Hepatic stellate cell (primary cell): Measurements from ENCODE around the gene SLC5A11.
"Not testable (repeated sequence)": the region's sequence is repeated elsewhere in the genome, so short reads cannot be mapped to it uniquely, and the experiment has no call there.

Experiments used
- DNase-seq: peaks from one replicate; pipeline ENCODE4 v3.0.0; 2011; ENCODE audit warnings: low spot score

The SLC5A11 gene, protein sequence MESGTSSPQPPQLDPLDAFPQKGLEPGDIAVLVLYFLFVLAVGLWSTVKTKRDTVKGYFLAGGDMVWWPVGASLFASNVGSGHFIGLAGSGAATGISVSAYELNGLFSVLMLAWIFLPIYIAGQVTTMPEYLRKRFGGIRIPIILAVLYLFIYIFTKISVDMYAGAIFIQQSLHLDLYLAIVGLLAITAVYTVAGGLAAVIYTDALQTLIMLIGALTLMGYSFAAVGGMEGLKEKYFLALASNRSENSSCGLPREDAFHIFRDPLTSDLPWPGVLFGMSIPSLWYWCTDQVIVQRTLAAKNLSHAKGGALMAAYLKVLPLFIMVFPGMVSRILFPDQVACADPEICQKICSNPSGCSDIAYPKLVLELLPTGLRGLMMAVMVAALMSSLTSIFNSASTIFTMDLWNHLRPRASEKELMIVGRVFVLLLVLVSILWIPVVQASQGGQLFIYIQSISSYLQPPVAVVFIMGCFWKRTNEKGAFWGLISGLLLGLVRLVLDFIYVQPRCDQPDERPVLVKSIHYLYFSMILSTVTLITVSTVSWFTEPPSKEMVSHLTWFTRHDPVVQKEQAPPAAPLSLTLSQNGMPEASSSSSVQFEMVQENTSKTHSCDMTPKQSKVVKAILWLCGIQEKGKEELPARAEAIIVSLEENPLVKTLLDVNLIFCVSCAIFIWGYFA

DNA sequence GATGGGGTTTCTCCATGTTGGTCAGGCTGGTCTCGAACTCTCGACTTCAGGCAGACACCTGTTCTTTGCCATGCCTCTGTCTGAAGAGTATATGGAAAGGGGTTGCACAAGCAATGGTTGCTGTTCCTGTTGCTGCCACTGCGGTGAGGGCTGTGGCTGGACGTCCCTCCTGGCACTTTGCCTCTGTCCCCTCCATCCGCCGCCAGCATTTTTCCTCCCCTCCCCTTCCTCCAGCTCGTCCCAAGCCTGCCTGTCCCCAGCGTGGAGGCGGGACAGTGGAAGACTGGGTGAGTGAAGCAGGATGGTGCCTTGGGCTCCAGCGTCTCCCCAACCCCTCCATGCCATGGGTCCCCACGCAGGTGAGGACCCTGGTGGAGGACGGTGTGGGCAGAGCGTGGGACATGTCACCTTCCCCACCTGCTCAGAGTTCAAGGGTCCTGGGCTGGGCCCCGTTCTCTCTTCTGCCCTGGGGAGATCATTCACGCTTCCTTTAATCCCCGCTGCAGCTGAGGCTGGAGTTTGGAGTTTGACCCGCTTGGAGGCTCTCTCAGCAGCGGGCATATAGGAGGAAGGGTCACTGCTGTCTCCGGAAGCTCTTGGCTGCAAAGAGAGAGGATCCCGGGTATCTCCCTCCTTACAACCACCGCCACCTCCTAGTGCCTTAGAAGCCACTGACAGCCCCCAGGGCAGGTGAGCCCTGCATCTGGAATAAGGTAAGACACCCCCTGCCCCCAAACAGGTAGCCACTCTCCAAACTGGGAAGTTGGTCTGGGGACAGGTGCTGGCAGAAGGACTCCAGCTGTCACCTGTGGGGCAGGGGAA, at the start of gene SLC5A11:
Gene SLC5A11, plus strand, starts transcription at position 238 of the 822 bp plus-strand sequence. CDS start 12,681 bp downstream, outside the sequence.
- DNase-seq, result no peak

DNA sequence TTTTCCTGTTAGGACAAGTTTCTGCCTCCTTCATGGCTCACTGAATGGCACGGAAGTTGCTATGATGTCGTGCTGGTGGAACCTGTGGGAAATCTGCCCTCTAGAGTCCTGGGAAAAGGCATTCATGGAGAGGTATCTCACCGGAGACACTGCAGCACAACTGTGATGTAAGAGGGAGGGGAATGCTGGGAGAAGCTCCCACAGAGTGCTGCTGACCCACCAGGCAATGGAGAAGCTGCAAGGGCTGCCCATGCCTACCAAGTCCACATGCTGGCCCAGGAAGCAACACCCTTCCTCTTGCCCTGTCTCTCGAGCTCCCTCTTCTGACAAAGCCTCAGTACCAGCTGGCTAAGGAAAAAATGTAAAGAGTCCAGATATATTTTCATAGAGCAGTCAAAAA, 45.2 kb upstream of the SLC5A11 start:
- no peak for DNase-seq

DNA sequence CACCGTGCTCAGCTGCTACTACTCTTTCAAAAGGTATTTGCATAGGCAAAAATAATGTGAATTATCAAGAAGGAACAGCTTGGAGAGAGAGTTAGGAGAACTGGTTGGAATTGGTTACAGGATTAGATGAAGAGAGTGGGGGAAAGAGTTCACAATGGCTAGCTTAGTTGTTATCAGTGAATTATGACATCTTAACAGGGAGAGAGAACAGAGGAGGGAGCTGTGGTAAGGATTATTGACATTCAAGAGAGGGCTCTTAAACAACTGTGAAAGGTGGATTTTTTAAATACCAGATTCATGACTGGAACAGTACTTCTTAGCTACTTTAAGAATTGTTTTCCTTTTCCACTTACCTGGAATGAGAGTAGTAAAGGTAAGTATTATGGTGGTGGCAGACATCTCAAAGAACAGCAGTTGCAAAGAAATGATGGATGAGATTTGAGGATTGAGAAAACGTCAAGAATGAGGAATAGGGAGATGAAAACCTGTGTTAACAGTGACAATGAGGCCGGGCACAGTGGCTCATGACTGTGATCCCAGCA, 43.9 kb upstream of the SLC5A11 start:
- no peak for DNase-seq

DNA sequence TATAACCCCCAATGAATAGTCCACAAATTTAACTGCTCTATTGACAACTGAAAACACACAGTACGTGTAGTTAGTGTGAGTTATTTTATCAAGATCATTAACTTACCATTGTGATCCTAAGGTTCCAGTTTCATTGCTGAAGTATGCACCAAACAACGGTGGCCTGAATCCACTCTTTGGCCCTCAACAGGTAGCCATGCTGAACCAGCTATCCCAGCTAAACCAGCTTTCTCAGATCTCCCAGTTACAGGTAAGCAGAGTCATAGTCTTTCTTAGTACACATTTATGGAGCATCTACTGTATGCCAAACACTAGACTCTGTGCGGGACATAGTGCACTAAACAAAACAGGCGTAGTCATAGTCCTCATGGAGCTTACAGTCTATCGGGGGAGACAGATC, 40.3 kb upstream of the SLC5A11 start:
- no peak for DNase-seq

DNA sequence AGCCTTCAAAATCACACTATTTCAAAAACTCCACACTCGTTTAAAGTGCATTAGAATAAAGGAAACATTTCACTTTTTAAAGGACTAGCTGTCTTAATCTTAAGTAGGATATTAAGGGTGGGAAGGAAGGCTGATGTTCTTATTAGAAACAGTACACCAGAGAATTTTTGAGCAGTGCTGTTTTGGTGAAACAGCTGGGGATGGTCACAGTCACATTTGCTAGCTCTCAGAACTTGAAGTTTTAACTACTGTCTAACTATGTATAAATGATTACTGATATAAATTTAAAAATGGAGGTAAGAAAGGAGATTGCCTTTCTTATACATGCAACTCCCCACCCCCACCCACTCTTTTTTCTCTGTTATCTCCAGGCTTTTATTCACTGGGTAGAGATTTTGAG, 38.5 kb upstream of the SLC5A11 start:
- DNase-seq, result no peak

DNA sequence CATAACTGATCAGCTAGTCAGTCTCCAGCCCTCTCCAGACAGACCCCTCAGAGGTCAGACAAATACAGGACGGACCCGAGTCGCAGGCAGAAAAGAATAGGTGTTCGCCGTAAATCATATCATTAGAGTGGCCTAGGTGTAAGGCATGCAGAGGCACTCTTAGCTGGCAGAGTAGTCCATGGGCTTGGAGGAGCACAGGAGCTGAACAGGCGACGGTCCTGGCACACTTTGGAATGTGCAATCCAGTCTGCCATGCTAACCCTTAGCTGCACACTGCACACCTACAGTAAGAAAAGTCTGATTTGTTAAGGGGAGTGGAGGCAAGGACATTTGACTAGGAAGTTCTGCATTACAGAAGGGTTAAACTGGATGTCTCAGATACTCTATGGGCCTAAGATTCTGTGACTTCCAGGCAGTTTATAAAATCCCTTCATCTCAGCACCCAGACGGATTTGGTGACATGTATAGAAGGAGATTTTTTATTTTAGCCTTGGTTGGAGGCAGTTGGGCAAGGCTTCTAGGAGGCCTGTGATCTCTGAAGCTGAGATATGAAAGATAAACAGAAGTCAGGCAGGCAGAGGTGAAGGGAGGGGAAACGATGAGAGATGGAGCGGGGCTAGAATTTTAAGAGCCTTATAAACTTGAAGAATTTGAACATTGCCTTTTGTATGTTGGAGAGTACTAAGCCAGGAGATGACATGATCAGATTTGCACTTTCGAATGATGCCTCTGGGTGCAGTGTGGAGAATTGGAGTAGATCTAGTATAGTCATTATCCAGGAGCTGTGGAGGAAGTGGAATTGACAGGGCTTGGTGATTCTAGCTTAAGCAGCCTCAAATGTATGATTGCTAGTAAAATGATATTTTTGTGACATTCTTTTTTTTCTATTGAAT, 34.6 kb upstream of the SLC5A11 start:
- DNase-seq, result no peak

DNA sequence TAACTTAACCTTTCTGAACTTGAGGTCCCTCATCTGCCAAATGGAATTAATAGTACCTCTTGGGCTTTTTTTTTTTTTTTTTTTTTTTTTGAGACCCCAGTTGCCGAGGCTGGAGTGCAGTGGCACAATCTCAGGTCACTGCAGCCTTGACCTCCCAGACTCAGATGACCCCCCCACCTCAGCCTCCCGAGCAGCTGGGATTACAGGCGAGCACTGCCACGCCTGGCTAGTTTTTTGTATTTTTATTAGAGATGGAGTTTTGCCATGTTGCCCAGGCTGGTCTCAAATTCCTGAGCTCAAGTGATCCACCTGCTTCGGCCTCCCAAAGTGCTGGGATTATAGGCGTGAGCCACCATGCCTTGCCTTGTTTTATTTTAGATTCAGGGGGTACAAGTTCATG, 33.0 kb upstream of the SLC5A11 start:
- DNase-seq, result not testable (repeated sequence)

DNA sequence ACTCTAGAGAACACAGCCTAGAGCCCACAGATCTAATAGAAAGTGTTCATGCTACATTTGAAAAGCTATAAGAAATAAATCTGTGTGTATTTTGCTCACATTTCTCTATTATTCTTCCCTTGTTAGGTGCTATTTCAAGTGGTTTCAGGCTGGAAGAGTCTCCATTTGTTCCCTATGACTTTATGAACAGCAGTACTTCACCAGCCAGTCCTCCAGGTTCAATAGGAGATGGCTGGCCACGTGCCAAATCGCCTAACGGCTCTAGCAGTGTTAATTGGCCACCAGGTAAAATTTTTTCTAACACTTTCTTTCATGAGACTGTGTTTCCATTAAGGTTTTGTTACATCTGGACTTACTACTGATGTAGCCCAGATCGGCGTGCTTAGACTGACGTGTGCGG, 30.7 kb upstream of the SLC5A11 start:
- no peak for DNase-seq

DNA sequence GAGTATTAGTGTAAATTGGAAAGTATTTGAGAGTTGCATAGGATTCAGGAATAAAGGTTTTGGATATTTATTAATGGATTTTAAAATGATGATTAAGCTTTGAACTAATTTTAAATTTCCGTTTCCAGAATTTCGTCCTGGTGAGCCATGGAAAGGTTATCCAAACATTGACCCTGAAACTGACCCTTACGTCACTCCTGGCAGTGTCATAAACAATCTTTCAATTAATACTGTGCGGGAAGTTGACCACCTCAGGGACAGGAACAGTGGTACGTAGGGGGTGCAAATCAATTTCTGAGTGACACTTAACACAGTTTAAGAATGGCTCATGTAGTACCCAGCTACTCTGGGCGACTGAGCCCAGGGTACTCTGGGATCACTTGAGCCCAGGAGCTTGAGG, 29.1 kb upstream of the SLC5A11 start:
- no peak for DNase-seq

DNA sequence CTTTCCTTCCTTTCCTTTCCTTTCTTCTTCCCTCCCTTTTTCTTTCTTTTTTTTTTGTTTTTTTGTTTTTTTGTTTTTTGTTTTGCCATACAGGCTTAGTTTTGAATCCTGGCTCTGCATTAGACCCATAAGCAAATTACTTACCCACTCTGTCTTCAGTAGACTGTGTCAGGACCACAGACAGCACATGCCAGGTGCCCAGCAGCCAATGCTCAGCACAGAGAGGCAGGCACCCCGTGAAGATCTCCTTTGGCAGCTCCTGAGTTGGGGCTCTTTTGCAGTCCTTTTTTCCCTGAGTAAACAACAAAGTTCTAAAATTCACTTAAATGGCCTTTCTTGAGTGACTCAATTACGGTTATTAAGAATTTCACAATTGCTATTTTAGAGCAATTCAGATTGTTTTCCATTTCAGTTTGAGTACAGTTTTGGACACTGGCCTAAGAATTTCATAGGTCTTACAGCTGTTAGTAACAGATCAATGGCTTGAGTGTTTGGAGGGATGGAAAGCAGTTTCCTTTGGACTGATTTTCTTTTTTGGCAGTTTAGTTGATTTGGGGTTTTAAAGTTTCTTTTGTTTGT, 26.2 kb upstream of the SLC5A11 start:
- no peak for DNase-seq

DNA sequence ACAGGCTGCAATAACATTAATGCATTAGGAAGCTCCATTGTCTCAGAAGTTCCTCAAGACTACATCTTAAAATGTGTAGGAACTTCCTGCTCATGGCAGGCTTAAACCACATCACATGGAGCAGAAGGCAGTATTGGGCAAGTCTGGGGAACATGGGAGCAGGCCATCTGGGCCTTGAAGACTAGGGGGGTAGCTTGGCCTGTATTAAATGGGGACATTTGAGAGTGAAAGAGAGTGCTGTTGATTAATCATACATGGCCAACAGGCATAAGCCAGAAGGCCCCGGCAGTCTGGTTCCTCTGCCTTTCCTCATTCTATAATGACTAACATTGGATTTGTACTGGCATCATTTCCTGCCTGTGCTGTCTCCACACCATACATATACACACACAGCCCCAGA, 25.2 kb upstream of the SLC5A11 start:
- no peak for DNase-seq

DNA sequence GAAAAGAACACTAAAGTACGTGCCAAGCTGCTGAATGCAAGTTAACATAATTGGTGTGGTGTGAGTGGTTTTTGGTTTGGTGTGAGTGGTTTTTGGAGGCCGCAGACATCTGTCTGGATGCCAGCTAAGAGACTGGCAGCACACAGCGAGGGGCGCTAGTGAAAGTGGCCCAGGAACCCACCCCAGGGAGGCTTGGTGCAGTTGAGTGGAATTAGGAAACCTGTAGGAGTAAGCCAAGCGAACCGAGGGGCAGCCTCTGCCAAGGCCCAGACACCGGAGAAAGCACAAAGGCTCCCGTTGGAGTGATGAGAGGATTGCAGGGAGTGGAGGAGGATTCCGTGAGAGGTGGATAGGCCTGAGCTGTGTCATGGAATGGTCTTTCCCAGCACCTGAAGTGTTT, 24.6 kb upstream of the SLC5A11 start:
- no peak for DNase-seq

DNA sequence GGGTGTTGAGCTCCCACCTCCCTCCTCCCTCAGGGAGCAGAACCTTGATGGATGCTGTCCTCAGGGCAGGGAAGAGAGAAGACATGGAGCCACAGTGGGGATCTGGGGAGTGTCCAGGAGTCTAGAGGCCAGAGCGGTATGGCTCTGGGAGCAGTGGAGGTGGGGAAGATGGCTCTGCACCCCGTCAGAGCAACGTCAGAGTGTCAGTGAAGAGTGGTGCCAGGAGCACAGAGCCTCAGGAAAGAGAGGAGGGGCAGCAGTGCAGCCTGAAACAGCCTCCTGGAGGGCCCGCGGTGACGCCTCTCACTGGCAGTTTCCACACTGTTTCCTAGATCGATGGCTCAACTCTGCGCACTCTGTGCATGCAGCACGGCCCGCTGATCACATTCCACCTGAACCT, 23.2 kb upstream of the SLC5A11 start:
- DNase-seq, result no peak

DNA sequence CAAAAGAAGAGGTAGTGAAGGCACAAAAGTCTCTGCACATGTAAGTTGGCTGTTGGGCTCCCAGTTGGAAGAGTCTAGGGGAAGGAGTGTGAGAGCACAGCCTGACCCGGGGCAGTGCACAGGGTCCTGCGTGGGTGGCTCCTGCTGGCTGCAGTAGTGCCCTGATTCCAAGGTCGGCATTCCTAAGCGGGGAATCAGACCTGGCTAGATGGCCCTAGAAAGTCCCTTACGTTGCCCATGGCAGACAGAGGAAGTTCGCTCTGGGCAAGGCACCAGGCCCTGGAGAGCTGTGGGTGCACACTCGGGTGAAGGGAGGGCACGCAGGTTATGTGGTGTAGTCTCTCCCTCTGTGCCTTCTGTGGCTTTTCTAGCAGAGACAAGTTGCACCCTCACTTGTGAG, 22.8 kb upstream of the SLC5A11 start:
- DNase-seq, result no peak

DNA sequence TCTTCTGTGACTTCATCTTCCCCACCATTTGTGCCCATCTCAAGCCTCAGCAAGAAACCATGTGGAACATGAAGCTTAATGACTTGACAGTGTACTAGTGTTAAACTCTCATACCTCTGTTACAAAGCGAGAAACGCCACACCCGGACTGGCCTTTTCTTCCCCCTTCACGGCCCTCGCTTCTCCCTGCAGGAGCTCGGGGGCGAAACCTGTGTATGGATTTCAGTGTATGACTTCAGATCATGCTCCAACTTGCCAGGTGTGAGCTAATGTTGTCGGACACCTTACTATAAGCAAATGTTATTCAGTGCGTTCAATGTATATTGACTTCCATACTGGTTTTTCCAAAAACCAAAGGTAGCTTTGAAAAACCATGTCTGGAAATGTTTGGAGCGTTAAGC, 20.1 kb upstream of the SLC5A11 start:
- DNase-seq, result no peak

DNA sequence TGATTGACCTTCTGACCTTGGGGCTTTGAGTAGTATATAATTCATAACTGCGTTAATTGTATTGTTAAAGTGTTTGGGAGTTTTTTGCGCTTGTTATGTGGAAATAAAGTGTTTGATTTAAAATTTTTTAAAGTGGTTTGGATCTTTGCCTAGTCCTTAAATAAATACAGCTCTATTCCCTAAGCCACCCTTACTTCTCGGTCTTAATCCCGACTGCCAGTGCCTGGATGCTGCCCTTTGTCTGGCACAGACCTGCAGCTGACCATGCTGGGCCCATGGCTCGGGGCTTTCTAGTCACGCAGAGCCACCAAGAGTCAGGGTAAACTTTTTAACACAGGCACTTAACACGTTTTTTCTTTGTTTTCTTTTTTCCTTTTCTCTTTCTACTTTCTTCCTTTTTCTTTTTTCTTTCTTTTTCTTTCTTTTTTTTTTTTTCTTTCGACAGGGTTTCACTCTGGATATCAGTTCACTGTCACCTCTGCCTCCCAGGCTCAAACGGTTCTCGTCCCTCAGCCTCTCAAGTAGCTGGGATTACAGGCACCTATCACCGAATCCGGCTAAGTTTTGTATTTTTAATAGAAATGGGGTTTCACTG, 19.6 kb upstream of the SLC5A11 start:
- no peak for DNase-seq

DNA sequence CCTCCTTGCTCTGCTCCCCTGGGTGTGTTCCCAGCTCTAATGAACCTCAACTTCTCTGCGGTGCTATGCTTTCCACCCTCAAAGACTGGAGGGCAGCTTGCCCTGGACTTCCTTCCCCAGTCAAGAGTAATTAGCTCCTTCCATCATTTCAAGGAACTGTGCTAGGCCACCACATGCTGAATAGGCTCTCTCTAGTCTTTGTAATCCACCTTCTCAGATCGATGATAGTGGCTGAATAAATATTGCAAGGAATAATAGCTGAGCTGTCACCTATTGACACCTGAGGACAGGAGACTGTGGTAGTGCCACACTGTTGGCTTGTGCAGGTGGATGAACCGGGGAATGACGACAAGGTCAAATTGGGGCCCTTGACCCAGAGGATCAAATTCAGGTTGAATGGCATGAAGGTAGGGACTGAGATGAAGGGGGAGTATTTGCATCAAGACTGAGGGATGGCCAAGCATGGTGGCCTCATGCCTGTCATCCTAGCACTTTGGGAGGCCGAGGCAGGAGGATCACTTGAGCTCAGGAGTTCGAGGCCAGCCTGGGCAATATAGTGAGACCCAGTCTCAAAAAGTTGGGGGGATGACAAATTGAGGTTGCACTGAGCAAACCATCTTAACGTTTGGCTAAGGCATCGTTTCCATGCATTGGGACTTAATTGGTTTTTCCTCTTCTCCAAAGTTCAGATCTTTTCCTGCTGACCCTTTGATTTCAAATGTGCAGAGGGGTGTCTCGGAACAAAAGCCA, 18.8 kb upstream of the SLC5A11 start:
- no peak for DNase-seq

DNA sequence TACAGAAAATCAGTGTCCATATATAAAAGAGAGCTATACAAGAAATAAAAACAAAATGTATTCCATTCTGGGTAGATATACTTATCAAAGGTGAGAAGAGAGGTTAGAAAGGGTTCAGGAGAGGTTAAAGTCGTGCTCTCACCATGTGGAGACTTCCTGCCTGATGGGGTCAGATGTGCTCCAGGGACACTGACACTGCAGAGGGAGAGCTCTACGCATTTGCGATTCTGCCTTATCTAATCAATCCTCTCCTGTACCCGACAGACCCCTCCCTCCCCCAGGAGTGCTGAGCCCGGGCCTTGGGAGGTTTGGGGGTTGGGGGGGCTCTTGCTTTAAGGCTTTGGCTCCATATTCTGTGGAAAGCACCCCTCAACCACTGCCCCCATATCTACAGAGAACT, 16.6 kb upstream of the SLC5A11 start:
- DNase-seq, result no peak

DNA sequence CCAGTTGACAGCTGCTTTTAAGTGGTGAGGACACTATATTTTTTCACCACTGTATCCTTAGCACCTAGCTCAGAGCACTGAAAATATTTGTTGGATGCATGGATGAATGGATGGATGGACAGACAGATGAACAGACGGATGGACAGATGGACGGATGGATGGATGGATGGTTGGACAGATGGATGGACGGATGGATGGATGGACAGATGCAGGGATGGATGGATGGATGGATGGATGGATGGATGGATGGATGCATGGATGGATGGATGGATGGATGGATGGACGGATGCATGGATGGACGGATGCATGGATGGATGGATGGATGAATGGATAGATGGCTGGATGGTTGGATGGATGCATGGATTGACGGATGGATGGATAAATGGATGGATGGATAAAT, 12.4 kb upstream of the SLC5A11 start:
- no peak for DNase-seq
